ENCODE data around the gene DCC.

Gene DCC

DNA sequence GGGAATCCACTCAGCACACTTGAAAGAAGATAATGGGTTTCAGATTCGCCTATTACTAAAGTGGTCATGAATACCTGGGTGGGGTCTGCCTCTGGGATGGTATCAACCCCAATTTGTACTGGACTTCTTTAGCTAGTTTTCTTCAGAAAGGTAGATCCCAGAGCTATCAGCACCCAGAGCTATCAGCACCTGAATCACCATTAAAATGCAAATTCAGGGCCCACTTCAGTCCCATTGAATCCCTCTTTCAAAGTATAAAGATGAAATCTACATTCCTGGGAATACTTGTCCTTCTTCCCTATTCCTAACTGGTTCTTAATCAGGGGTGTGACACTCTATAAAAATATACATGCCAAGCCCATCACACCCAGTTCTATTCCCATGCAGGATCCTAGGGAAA lies 914.3 kb downstream of the DCC start:
- H3K4me3 ChIP-seq (replicated peaks; ENCODE audit: low read depth, low read length): no peak overlapping the region
- DNase-seq (ENCODE audit: low read depth): no peak
- TF ChIP-seq, protein P1, sequence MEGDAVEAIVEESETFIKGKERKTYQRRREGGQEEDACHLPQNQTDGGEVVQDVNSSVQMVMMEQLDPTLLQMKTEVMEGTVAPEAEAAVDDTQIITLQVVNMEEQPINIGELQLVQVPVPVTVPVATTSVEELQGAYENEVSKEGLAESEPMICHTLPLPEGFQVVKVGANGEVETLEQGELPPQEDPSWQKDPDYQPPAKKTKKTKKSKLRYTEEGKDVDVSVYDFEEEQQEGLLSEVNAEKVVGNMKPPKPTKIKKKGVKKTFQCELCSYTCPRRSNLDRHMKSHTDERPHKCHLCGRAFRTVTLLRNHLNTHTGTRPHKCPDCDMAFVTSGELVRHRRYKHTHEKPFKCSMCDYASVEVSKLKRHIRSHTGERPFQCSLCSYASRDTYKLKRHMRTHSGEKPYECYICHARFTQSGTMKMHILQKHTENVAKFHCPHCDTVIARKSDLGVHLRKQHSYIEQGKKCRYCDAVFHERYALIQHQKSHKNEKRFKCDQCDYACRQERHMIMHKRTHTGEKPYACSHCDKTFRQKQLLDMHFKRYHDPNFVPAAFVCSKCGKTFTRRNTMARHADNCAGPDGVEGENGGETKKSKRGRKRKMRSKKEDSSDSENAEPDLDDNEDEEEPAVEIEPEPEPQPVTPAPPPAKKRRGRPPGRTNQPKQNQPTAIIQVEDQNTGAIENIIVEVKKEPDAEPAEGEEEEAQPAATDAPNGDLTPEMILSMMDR (IDR thresholded peaks at IDR 0.05; ENCODE audit: low read length, missing control alignments): no peak

DNA sequence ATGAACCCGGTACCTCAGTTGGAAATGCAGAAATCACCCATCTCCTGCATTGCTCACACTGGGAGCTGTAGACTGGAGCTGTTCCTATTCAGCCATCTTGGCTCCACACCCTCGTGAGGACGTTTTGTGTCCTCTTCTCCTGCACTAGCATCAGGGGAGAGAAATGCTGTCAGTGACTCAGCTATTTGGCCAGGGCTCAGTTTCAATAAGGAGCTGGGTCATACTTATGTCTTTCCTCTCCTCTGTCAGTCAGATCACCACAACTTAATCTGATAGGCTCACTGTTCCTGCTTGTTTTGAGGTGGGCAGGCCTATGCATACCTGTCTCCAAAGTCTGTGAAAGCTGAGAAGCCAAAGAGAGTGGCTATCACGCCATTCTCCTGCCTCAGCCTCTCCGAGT lies 921.2 kb downstream of the DCC start:
- H3K4me3 ChIP-seq (replicated peaks; ENCODE audit: low read depth, low read length): no peak overlapping the region
- no peak for DNase-seq (ENCODE audit: low read depth)
- TF ChIP-seq, protein P1 (IDR thresholded peaks at IDR 0.05; ENCODE audit: low read length, missing control alignments): no peak

DNA sequence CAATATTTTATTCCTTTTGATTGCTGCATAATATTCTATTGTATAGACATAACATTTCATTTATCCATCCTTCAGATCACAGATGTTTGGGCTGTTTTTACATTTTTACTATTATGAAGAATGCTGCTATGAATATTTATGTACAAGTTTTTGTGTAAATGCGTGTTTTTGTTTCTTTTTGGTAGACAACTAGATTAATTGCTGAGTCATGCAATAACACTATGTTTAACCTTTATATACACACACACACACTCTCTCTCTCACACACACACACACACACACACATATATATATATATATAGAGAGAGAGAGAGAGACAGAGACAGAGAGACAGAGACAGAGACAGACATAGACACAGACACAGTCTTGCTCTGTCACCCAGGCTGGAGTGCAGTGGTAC lies 926.9 kb downstream of the DCC start:
- TF ChIP-seq, protein P1 (IDR thresholded peaks at IDR 0.05; ENCODE audit: low read length, missing control alignments): no peak
- no peak for DNase-seq (ENCODE audit: low read depth)
- no peak overlapping the region for H3K4me3 ChIP-seq (replicated peaks; ENCODE audit: low read depth, low read length)

DNA sequence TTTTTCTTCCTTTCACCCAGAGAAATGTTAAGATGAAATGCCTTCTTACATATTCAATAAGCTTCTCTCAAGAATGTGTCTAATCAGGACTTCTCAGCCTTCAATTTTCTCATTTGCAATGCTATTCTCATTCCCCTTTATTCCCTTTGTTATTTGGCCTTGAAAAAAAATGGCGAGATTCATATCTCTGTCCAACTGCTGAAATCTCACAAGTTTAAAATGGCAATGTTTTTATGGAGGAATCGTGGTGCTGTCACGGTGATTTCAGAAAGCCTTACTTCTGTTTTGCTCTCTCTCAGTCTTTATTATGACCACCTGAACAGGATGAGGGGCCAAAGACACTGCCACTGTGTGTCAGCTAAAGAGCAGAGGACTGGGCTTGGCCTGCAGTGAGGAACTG lies 928.5 kb downstream of the DCC start:
- no peak overlapping the region for H3K4me3 ChIP-seq (replicated peaks; ENCODE audit: low read depth, low read length)
- TF ChIP-seq, protein P1 (IDR thresholded peaks at IDR 0.05; ENCODE audit: low read length, missing control alignments): no peak
- DNase-seq (ENCODE audit: low read depth): no peak

DNA sequence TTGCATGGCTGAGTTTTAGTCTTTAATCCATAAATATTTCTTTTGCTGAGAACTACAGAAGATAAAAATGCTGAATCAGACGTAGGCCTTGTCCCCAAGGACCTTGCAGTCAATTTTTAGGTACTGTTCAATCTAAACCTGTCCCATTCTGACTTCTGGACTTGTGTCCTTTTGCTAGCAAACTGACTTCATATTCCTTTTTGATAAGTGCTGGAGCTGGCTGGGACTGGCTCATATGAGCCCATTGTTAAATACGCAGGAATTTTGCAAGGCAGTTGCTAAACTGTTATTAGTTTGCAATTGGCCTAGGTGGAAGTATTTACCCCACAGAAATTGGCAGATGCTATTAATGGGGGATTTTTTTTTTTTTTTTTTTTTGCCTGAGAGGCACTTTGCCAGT lies 941.4 kb downstream of the DCC start:
- no peak for DNase-seq (ENCODE audit: low read depth)
- TF ChIP-seq, protein P1 (IDR thresholded peaks at IDR 0.05; ENCODE audit: low read length, missing control alignments): no peak
- no peak overlapping the region for H3K4me3 ChIP-seq (replicated peaks; ENCODE audit: low read depth, low read length)

DNA sequence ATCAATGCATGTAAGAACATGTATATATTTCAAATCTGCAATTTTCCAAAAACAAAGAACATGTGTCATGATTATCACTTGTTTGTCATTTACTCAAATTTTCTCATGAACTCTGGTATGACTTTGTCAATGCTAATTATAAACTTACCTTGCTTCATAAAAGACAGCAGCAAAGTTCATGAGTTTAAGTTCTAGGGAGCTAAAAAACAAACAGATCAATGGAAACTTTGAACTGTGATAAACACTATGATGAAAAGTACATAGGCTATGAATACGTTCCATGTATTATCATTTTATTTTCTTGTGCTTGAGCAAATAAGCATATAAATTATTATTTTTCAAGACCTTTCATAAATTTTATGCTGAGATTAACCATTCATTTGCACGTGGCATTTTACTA lies 943.7 kb downstream of the DCC start:
- TF ChIP-seq, protein P1 (IDR thresholded peaks at IDR 0.05; ENCODE audit: low read length, missing control alignments): no peak
- no peak for DNase-seq (ENCODE audit: low read depth)
- H3K4me3 ChIP-seq (replicated peaks; ENCODE audit: low read depth, low read length): no peak overlapping the region

DNA sequence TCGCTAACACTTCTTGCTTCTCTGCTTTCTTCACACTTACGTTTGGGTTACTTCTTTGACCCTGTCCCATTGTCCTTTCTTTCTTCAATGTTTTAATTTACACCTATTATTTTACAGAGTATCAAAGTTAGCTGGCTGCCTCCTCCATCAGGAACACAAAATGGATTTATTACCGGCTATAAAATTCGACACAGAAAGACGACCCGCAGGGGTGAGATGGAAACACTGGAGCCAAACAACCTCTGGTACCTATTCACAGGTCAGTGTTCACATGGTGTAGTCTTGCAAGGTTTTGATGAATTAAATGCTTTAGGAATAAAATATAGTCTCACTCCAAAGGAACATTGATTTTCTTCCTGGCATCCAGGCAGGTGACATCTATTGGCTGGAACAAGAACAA lies 965.5 kb downstream of the DCC start:
- H3K4me3 ChIP-seq (replicated peaks; ENCODE audit: low read depth, low read length): no peak overlapping the region
- DNase-seq (ENCODE audit: low read depth): no peak
- TF ChIP-seq, protein P1 (IDR thresholded peaks at IDR 0.05; ENCODE audit: low read length, missing control alignments): no peak
